ENCODE results near the gene NFATC1. TPM values are rescaled to one million over a fixed set of nuclear protein-coding genes. Genes with fewer than 3 reads are reported as not detected.
A peak's percentile ranks its signal among the peaks of the same experiment; 100 is the strongest.

The NFATC1 gene
- total RNA-seq, 2 donors from 2014 or later, result 5.2 to 5.9 TPM

DNA sequence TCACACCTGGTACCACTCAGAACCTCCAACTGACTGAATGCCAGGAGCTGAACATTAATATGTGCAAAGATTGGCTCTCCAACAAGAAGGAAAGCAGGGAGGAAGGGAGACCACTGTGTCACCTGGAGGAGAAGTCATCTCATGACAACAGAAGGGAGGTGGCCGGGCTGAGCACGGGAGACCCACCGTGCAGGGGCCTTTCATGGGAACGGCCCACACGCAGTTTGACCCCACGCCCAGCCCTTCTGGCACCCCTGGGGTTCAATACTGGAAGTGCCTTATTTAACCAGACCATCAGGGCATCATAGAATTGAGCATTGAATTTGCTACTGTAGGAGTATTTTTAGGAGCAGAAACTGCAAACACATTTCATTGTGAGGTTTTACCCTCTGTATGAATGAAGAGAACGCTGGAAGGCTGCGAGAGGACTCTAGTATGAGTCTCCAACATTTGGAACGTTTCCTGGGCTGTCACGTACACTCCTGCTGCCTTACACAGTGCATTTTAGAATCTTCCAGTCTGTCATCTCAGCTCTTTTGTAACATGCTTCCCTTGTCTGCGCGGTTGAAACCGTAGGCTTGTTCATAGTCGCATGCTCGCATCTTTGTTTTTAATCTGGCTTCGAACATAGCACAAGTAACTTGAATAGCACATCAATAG lies 132.1 kb downstream of the NFATC1 start:
- no peaks in the 10 kb centered on the region for H3K4me1 ChIP-seq
- 89 to 91% methylated on average over 16 of the region's 16 CpGs for WGBS, 2 donors
- no peak for TF ChIP-seq POLR2A (IDR thresholded peaks at IDR 0.05)
- TF ChIP-seq, protein P1, sequence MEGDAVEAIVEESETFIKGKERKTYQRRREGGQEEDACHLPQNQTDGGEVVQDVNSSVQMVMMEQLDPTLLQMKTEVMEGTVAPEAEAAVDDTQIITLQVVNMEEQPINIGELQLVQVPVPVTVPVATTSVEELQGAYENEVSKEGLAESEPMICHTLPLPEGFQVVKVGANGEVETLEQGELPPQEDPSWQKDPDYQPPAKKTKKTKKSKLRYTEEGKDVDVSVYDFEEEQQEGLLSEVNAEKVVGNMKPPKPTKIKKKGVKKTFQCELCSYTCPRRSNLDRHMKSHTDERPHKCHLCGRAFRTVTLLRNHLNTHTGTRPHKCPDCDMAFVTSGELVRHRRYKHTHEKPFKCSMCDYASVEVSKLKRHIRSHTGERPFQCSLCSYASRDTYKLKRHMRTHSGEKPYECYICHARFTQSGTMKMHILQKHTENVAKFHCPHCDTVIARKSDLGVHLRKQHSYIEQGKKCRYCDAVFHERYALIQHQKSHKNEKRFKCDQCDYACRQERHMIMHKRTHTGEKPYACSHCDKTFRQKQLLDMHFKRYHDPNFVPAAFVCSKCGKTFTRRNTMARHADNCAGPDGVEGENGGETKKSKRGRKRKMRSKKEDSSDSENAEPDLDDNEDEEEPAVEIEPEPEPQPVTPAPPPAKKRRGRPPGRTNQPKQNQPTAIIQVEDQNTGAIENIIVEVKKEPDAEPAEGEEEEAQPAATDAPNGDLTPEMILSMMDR (IDR thresholded peaks at IDR 0.05), result no peak
- no peak overlapping the region for H3K27ac ChIP-seq
- intact Hi-C loops (cut with DNase I), result no loop called here
- peak in 1 of 4 donors; percentile 2 for DNase-seq
- no peaks in the 10 kb centered on the region for H3K27me3 ChIP-seq
- H3K36me3 ChIP-seq (replicated peaks in 1 of 2; ENCODE audit: insufficient read depth in 1 of 2, low read depth in 2 of 2), result peaks cover 0 to 1% of the 10 kb centered on the region in 2 donors
- no peaks in the 10 kb centered on the region for H3K9me3 ChIP-seq
- no peak overlapping the region for H3K4me3 ChIP-seq
- ATAC-seq, result no peak

DNA sequence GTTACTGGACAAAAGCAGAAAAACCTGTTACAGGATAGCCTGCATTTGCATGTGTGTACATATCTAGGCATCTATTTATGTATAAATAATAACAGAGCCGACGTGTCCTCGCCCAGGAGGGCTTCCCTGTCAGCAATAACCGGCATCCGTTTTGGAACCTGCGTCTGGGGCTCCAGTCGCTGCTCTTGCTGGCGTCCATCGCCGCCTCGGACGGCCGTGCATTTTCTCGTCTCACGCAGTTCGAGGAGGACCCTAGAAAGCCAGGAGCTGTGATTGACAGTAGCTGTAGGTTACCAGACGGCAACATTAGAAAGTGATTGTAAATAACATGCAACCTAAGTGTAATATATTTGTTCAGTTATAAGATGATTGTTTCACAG lies 132.6 kb downstream of the NFATC1 start:
- Histone ChIP-seq H3K4me1 (no peaks in the 10 kb centered on the region), H3K36me3 (replicated peaks in 1 of 2; ENCODE audit: insufficient read depth in 1 of 2, low read depth in 2 of 2) (peaks cover 0 to 1% of the 10 kb centered on the region in 2 donors), H3K9me3 (no peaks in the 10 kb centered on the region), H3K27me3 (no peaks in the 10 kb centered on the region), H3K27ac (no peak overlapping the region), H3K4me3 (no peak overlapping the region)
- no peak for ATAC-seq
- intact Hi-C loops (cut with DNase I), result no loop called here
- 87 to 93% methylated on average over 17 of the region's 17 CpGs for WGBS, 2 donors
- TF ChIP-seq POLR2A (IDR thresholded peaks at IDR 0.05), result no peak
- TF ChIP-seq, protein P1 (IDR thresholded peaks at IDR 0.05), result no peak
- peak in 1 of 4 donors; percentile 3 for DNase-seq

DNA sequence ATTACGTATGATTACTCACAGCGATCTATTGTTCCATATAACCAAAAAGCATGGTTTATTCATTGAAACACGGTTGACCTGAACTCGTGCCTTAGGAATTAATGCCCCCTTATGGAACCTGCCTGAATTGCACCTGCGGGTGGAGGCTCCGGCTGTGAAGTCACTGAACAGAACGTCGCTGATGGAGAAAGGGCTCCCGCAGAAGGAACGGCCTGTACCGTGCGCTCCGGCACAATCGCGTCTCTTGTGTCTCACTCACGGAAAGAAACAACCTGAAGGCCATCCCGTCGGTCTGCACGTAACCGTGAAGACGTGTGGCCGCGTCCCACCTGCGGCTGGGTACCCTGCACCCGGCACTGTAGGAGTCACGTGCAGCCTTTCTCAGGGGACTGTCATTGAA lies 133.1 kb downstream of the NFATC1 start:
- no peaks in the 10 kb centered on the region for H3K27me3 ChIP-seq
- no peaks in the 10 kb centered on the region for H3K4me1 ChIP-seq
- H3K4me3 ChIP-seq, result no peak overlapping the region
- H3K9me3 ChIP-seq, result no peaks in the 10 kb centered on the region
- intact Hi-C loops (cut with DNase I), result no loop called here
- WGBS, 2 donors, result 42 to 55% methylated on average over 19 to 25 of the region's 26 CpGs
- ATAC-seq, result peak; percentile 52
- TF ChIP-seq, protein P1 (IDR thresholded peaks at IDR 0.05), result peak; percentile 52 to 83 (median 71)
- no peak for TF ChIP-seq POLR2A (IDR thresholded peaks at IDR 0.05)
- peaks cover 0 to 1% of the 10 kb centered on the region in 2 donors for H3K36me3 ChIP-seq (replicated peaks in 1 of 2; ENCODE audit: insufficient read depth in 1 of 2, low read depth in 2 of 2)
- DNase-seq, result peak; percentile 49 to 69 (median 62)
- no peak overlapping the region for H3K27ac ChIP-seq

DNA sequence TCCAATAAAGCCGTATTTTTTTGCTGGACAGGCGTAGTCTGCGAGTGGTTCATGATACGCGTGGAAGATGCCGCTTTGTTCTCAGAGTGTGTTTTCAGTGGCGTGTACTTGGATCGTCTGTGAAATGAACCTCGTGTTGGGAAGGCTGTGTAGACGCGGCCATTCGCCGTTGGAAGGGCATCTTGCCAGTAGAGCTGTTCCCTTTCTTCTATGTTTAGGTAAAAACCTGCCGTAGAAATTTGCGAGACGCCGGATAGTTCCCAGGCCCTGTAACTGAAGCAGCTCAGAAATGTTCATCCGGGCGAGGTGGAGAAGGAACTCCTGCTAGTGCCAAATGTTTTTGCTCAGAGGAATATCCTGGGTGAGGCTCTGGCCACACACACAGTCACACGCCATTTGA lies 133.6 kb downstream of the NFATC1 start:
- DNase-seq (peak in 1 of 4 donors; percentile 3), ATAC-seq (no peak)
- intact Hi-C loops (cut with DNase I), result no loop called here
- TF ChIP-seq POLR2A (IDR thresholded peaks at IDR 0.05), result no peak
- TF ChIP-seq, protein P1 (IDR thresholded peaks at IDR 0.05), result no peak
- Histone ChIP-seq H3K9me3 (no peaks in the 10 kb centered on the region), H3K27ac (no peak overlapping the region), H3K4me3 (no peak overlapping the region), H3K4me1 (no peaks in the 10 kb centered on the region), H3K36me3 (replicated peaks in 1 of 2; ENCODE audit: insufficient read depth in 1 of 2, low read depth in 2 of 2) (peaks cover 0 to 1% of the 10 kb centered on the region in 2 donors), H3K27me3 (no peaks in the 10 kb centered on the region)
- 84 to 91% methylated on average over 17 to 20 of the region's 20 CpGs for WGBS, 2 donors

DNA sequence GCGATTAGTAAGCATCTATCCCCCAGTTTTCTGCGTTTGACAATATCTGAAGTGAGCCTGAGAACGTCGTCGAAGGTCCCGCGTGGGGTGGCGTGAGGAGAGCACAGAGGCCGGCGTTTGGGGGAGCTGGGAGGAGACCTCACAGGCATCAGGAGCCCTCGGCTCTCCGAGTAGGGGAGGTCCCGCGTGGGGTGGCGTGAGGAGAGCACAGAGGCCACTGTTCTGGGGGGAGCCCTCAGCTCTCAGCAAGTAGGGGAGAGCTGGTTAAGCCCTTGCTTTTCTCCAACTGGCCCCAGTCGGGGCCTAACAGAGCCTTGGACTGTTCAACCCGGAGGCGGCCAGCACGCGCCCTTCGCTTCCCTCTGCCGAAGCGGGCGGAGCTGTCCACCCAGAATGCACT lies 134.3 kb downstream of the NFATC1 start:
- TF ChIP-seq, protein P1 (IDR thresholded peaks at IDR 0.05), result no peak
- TF ChIP-seq POLR2A (IDR thresholded peaks at IDR 0.05), result no peak
- DNase-seq (peak in 1 of 4 donors; percentile 0), ATAC-seq (no peak)
- Histone ChIP-seq H3K4me3 (no peak overlapping the region), H3K27me3 (no peaks in the 10 kb centered on the region), H3K4me1 (no peaks in the 10 kb centered on the region), H3K9me3 (no peaks in the 10 kb centered on the region), H3K36me3 (replicated peaks in 1 of 2; ENCODE audit: insufficient read depth in 1 of 2, low read depth in 2 of 2) (peaks cover 0 to 1% of the 10 kb centered on the region in 2 donors), H3K27ac (no peak overlapping the region)
- 84 to 93% methylated on average over 24 of the region's 24 CpGs for WGBS, 2 donors
- intact Hi-C loops (cut with DNase I), result loop anchor here (5.0 kb wide), 1 partner anchor 148 kb away; no protein-coding TSS in a partner anchor
